AML-193 (cell line): ENCODE measurements around the gene C1QTNF6.

Experiments
- DNase-seq, 2 experiments: peaks; one replicate each; lab custom pipeline; 2025; lab: John Stamatoyannopoulos, UW

The C1QTNF6 gene

GRCh38 chr22:37162221-37163095 is 25.6 kb downstream of the C1QTNF6 start:
- no peak for DNase-seq

GRCh38 chr22:37161443-37161842 is 26.6 kb downstream of the C1QTNF6 start:
- DNase-seq = no peak

- no peak for DNase-seq
Measured at GRCh38 chr22:37160027-37160426, 28.0 kb downstream of the C1QTNF6 start.

- no peak for DNase-seq
Measured at GRCh38 chr22:37158963-37159290, 29.1 kb downstream of the C1QTNF6 start.

- no peak for DNase-seq
Measured at GRCh38 chr22:37157516-37158285, 30.3 kb downstream of the C1QTNF6 start.

GRCh38 chr22:37156686-37157435 is 31.2 kb downstream of the C1QTNF6 start:
- DNase-seq = no peak

- DNase-seq = no peak
Measured at GRCh38 chr22:37155971-37156370, 32.1 kb downstream of the C1QTNF6 start.

GRCh38 chr22:37154925-37155712 is 32.9 kb downstream of the C1QTNF6 start:
- DNase-seq = no peak

- no peak for DNase-seq
Measured at GRCh38 chr22:37153901-37154300, 34.1 kb downstream of the C1QTNF6 start.

GRCh38 chr22:37151401-37151800 is 36.6 kb downstream of the C1QTNF6 start:
- DNase-seq = no peak

GRCh38 chr22:37150701-37151100 is 37.3 kb downstream of the C1QTNF6 start:
- DNase-seq = no peak

GRCh38 chr22:37148742-37149665 is 39.0 kb downstream of the C1QTNF6 start:
- DNase-seq = no peak

- no peak for DNase-seq
Measured at GRCh38 chr22:37148031-37148651, 39.9 kb downstream of the C1QTNF6 start.

- DNase-seq = no peak
Measured at GRCh38 chr22:37147186-37147990, 40.7 kb downstream of the C1QTNF6 start.

GRCh38 chr22:37146507-37147180 is 41.4 kb downstream of the C1QTNF6 start:
- DNase-seq = no peak

GRCh38 chr22:37146051-37146385 is 42.0 kb downstream of the C1QTNF6 start:
- DNase-seq = no peak

- DNase-seq = no peak
Measured at GRCh38 chr22:37145180-37146050, 42.6 kb downstream of the C1QTNF6 start.

- no peak for DNase-seq
Measured at GRCh38 chr22:37144180-37144554, 43.9 kb downstream of the C1QTNF6 start.
